ENCODE measurements around the gene ARHGAP23.

GRCh38 chr17:38544839-38545209, 116.6 kb downstream of the ARHGAP23 start:
- TF ChIP-seq CTCF (conservative IDR thresholded peaks at IDR 0.05), result no peak
- TF ChIP-seq EZH2 (IDR thresholded peaks at IDR 0.05; ENCODE audit: low read depth), result no peak
